H1 (cell line): ENCODE data around the gene SLC35B4. TPM values are rescaled to one million over a fixed set of nuclear protein-coding genes. Genes with fewer than 3 reads are reported as not detected.

ENCODE experiments used
- EP300 ChIP-seq, 2 experiments: IDR thresholded peaks; 1 replicate in 1 of 2; 2 replicates in 1 of 2; pipeline ENCODE4 v1.6.1; 2011 to 2012; ENCODE audit warnings: low read depth in 2 of 2, low read length in 2 of 2, mild to moderate bottlenecking in 2 of 2, borderline replicate concordance in 1 of 2, inconsistent platforms in 1 of 2, moderate library complexity in 1 of 2
- polyA plus RNA-seq, 7 experiments: library from polyadenylated mRNA; depleted of rRNA in 3 of 7; stranded (reverse) in 5 of 7; unstranded in 2 of 7; fragments of >200 nt in 5 of 7; fragments of 200-250 nt in 2 of 7; gene quantifications; 1 replicate in 5 of 7; 2 replicates in 1 of 7; 4 replicates in 1 of 7; pipeline versions ENCODE4 v1.2.1 to v1.2.3, GENCODE V29; 2011 to 2013; ENCODE audit warnings: missing spikeins in 2 of 7, mixed read lengths in 2 of 7
- total RNA-seq: library from RNA; stranded (reverse); fragmentation: NEBNext Ultra II Directional; extraction: Animal tissue kit (Norgen Biotek cat#: 25700); gene quantifications from 2 replicates; pipeline ENCODE4 v1.2.1, GENCODE V29; 2021

Gene SLC35B4
- total and polyA plus RNA-seq, 2 of the 8 experiments (the other 6 are each of a cell fraction or from before 2014, with no cell fraction given), result 28.9 to 34.6 TPM

DNA sequence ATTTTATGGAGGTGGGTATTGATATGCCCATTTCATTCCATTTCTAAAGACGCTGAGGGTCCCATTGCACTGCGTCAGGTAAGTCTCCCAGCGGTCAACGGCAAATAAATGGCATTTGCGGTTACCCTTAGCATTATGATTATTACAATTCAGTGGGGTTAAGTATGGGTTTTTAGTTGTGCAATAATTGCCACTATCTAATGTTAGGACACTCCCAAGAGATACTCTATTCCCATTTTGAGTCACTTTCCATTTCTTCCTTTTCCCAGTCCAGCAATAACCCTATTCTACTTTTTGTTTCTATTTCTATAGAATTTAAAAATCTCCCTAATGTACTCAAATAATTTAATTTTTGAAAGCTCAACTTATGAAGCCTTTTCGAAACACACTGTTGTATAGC is 4.0 kb downstream of the SLC35B4 start (continued):
- TF ChIP-seq EP300 (IDR thresholded peaks at IDR 0.05; ENCODE audit: borderline replicate concordance in 1 of 2, low read depth in 2 of 2, low read length in 2 of 2), result no peak
